ENCODE measurements around the gene RPRD1B.

Gene RPRD1B

DNA sequence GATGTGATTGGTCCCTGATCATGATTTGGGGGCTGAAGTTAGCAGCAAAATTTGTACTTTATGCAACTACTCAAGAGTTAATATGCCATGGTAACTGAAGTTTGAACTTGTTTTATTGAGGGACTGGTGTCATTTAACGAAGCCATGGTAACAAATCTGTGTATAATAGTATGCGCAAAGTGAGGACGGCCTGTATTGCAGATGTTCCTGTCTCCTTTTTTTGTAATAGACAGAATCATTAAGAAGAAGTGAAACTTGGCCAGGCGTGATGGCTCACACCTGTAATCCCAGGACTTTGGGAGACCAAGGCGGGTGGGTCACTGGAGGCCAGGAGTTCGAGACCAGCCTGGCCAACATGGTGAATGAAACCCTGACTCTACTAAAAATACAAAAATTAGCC, 22.3 kb downstream of the RPRD1B start:
- ChIA-PET CTCF (interaction anchor here (0.6 to 6.6 kb wide), 2 partner anchors 55 to 165 kb away, joined by 3 to 88 read pairs; no protein-coding TSS in a partner anchor), POLR2A (ENCODE audit: low non-redundant PET) (no interaction called here)
- no peak for DNase-seq (ENCODE audit: low spot score)
- TF ChIP-seq, protein P1, sequence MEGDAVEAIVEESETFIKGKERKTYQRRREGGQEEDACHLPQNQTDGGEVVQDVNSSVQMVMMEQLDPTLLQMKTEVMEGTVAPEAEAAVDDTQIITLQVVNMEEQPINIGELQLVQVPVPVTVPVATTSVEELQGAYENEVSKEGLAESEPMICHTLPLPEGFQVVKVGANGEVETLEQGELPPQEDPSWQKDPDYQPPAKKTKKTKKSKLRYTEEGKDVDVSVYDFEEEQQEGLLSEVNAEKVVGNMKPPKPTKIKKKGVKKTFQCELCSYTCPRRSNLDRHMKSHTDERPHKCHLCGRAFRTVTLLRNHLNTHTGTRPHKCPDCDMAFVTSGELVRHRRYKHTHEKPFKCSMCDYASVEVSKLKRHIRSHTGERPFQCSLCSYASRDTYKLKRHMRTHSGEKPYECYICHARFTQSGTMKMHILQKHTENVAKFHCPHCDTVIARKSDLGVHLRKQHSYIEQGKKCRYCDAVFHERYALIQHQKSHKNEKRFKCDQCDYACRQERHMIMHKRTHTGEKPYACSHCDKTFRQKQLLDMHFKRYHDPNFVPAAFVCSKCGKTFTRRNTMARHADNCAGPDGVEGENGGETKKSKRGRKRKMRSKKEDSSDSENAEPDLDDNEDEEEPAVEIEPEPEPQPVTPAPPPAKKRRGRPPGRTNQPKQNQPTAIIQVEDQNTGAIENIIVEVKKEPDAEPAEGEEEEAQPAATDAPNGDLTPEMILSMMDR (conservative IDR thresholded peaks at IDR 0.05; ENCODE audit: low read depth): no peak
- no peak overlapping the region for H3K27ac ChIP-seq

DNA sequence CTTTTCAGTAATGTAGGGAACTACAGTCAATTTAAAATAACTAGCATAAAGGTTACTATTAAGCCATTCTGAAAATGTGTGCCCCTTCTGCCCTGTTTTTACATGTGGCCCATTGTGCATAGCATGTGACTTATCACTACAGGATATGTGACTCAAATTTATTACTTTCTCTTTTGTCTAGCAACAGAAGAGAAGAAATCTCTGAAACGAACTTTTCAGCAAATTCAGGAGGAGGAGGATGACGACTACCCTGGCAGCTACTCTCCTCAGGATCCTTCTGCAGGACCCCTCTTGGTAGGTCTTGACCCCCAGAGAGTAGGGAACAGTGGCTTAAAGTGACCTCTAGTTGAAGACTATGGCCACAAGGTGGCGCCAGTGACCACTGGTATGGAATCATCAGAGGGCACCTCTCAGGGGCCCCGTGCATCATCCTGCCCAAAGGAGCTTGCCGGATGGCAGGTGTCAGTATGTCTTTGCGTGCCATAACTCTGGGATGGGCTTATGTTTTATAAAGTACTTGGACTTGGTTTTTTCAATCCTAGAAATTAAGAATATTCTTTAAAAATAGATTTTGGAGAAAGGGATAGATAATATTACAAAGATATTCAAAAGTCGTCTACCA, 23.9 kb downstream of the RPRD1B start:
- TF ChIP-seq, protein P1 (conservative IDR thresholded peaks at IDR 0.05; ENCODE audit: low read depth): peak; percentile 97

DNA sequence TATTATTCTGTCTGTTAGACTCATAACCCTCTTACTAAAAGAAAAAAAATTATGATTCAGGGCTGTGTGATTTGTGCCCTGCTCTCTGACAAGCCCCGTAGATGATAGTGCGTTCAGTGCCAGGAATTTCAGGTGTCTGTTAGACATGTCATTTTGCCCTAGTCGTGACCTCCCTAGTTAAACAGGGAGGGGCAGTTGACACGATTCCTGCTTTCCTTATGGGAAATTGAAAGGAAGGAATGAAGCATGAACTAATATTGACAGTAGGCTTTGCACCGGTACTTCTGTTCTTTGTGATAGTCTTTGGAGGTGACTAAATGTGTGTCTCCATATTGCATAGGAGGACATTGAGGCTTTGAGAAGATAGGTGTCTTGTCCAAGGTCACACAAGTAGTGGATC, 26.3 kb downstream of the RPRD1B start:
- TF ChIP-seq, protein P1 (conservative IDR thresholded peaks at IDR 0.05; ENCODE audit: low read depth): no peak
- no peak overlapping the region for H3K27ac ChIP-seq
- DNase-seq (ENCODE audit: low spot score): no peak
- CTCF ChIA-PET: interaction anchor here (0.6 to 6.6 kb wide), 5 partner anchors 13 to 349 kb away, joined by 3 to 88 read pairs (median 4); no protein-coding TSS in a partner anchor
- POLR2A ChIA-PET (ENCODE audit: low non-redundant PET): no interaction called here

More for the DNA sequence above, 23.9 kb downstream of the RPRD1B start:
- ChIA-PET POLR2A (ENCODE audit: low non-redundant PET) (no interaction called here), CTCF (interaction anchor here (0.5 to 6.6 kb wide), 43 partner anchors 9 to 529 kb away, joined by 3 to 88 read pairs (median 4); partner anchors contain the start of gene TGM2)
- H3K27ac ChIP-seq: no peak overlapping the region
- peak; percentile 92 for DNase-seq (ENCODE audit: low spot score)

DNA sequence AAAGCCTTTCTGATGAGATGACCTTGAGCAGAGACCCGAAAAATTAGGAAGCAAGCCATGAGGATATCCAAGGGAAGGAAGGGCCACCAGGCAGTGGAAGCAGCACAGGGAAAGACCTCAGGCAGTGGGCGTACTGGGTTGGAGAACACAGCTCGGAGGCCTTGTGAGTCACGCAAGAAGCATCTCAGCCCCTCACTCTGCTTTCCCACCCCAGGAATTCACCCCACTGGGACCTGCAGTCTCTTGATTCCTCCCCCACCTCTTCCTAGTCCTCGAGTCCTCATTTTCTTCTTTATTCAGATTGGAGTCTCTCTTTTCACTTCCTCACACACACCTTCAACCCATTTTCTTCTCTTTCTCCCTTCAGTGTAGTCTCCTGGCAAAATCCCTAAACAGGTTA, 27.0 kb downstream of the RPRD1B start:
- CTCF ChIA-PET: interaction anchor here (0.6 to 3.0 kb wide), 2 partner anchors 13 to 161 kb away, joined by 3 to 18 read pairs; no protein-coding TSS in a partner anchor
- TF ChIP-seq, protein P1 (conservative IDR thresholded peaks at IDR 0.05; ENCODE audit: low read depth): no peak
- H3K27ac ChIP-seq: no peak overlapping the region
- POLR2A ChIA-PET (ENCODE audit: low non-redundant PET): no interaction called here
- DNase-seq (ENCODE audit: low spot score): no peak

DNA sequence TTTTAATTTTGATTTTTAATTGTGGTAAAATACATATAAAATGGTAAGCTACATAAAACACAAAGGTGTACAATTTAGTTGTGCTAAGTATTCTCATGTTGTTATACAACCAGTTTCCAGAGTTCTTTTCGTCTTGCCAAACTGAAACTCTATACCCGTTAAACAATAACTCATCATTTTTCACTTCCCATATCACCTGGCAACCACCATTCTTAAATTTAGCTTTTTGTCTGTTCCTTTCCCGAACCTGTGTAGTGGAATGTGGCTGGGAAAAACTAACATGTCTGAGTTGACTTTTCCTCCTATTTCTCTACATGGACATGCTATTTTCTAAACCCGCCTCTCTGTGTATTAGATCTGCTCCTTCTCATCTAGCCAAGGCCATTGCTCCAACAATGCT, 27.6 kb downstream of the RPRD1B start:
- TF ChIP-seq, protein P1 (conservative IDR thresholded peaks at IDR 0.05; ENCODE audit: low read depth): no peak
- POLR2A ChIA-PET (ENCODE audit: low non-redundant PET): no interaction called here
- DNase-seq (ENCODE audit: low spot score): no peak
- H3K27ac ChIP-seq: no peak overlapping the region
- CTCF ChIA-PET: interaction anchor here (3.0 kb wide), 1 partner anchor 160 kb away, joined by 18 read pairs; no protein-coding TSS in a partner anchor

DNA sequence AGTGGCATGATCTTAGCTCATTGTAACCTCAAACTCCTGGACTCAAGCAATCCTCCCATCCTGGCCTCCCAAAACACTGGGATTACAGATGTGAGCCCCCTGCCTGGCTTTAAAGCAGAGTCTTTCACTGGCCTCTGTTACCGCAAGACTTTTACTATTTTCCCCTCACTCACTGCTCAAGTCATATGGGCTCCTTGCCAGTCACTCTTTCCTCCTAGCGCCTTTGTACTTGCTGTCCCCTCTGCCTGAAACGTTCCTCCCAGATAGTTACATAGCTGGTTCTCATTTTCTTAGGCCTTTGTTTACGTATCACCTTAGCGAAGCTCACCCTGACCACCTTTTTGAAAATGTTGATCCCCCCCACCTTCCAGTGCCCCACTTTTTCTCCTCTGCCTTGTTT, 29.3 kb downstream of the RPRD1B start:
- ChIA-PET POLR2A (ENCODE audit: low non-redundant PET) (interaction anchor here (0.7 kb wide), 1 partner anchor 368 kb away, joined by 3 read pairs; no protein-coding TSS in a partner anchor), CTCF (interaction anchor here (1.2 to 3.0 kb wide), 2 partner anchors 19 to 158 kb away, joined by 4 to 18 read pairs; no protein-coding TSS in a partner anchor)
- no peak for DNase-seq (ENCODE audit: low spot score)
- no peak overlapping the region for H3K27ac ChIP-seq
- TF ChIP-seq, protein P1 (conservative IDR thresholded peaks at IDR 0.05; ENCODE audit: low read depth): no peak

Data from RWPE1 (cell line).